Endothelial cell (in vitro differentiated cells): ENCODE results near the gene MID1. TPM values are rescaled to one million over a fixed set of nuclear protein-coding genes. Genes with fewer than 3 reads are reported as not detected.
A peak's percentile ranks its signal among the peaks of the same experiment; 100 is the strongest.

Source experiments
- DNase-seq: peaks from one replicate; pipeline ENCODE4 v3.0.0; 2021; ENCODE audit warnings: low spot score
- H3K27ac Mint-ChIP-seq: one replicate; pipeline ENCODE4 v1.8.0; 2021; ENCODE audit warnings: mixed read lengths, inconsistent platforms; ENCODE audit not compliant: unreplicated experiment
- H3K27me3 Mint-ChIP-seq: one replicate; pipeline ENCODE4 v1.8.0; 2021; ENCODE audit warnings: mild to moderate bottlenecking, moderate library complexity, mixed read lengths, inconsistent platforms; ENCODE audit not compliant: unreplicated experiment
- H3K36me3 Mint-ChIP-seq: one replicate; pipeline ENCODE4 v1.8.0; 2021; ENCODE audit warnings: mild to moderate bottlenecking, low read depth, mixed read lengths, inconsistent platforms; ENCODE audit not compliant: unreplicated experiment
- H3K4me1 Mint-ChIP-seq: one replicate; pipeline ENCODE4 v1.8.0; 2021; ENCODE audit warnings: mild to moderate bottlenecking, mixed read lengths, inconsistent platforms; ENCODE audit not compliant: unreplicated experiment
- H3K4me3 Mint-ChIP-seq: one replicate; pipeline ENCODE4 v1.8.0; 2021; ENCODE audit warnings: mild to moderate bottlenecking, mixed read lengths, inconsistent platforms; ENCODE audit not compliant: unreplicated experiment
- H3K9me3 Mint-ChIP-seq: one replicate; pipeline ENCODE4 v1.8.0; 2021; ENCODE audit warnings: mixed read lengths, inconsistent platforms; ENCODE audit not compliant: unreplicated experiment
- total RNA-seq: library from RNA; stranded (reverse); fragmentation: NEBNext Ultra II Directional; extraction: Animal tissue kit (Norgen Biotek cat#: 25700); gene quantifications from one replicate; pipeline ENCODE4 v1.2.1, GENCODE V29; 2021; ENCODE audit not compliant: unreplicated experiment
- TF ChIP-seq, protein P1 (sequence below): fragments of 200-600 bp; sonication (generic); IDR thresholded peaks from one replicate; pipeline ENCODE4 v1.5.0; 2021; ENCODE audit warnings: antibody characterized with exemption; ENCODE audit not compliant: unreplicated experiment

MID1 gene
- total RNA-seq, 1 donor from 2014 or later = 61.8 TPM

DNA sequence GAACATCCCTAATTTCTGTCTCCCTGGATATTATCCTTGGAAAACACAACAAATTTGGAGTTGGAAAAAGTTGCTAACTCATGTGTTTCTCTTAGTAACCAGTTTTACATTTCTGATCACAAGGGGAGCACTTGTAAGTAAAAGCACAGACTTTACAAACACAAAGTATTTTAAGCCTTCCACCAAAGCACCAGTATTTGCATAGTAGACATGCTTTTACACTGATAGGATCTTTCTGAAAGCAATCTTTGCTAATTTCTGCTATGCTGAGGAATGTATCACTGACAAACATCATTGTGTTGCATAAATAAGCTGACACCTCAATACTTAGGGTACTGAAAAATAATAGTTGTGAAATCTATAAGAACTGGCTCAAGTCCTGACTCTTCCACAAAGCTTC lies 100.6 kb downstream of the MID1 start:
- no peak overlapping the region for H3K4me3 Mint-ChIP-seq
- DNase-seq = no peak
- no peaks in the 10 kb centered on the region for H3K9me3 Mint-ChIP-seq
- TF ChIP-seq, protein P1, sequence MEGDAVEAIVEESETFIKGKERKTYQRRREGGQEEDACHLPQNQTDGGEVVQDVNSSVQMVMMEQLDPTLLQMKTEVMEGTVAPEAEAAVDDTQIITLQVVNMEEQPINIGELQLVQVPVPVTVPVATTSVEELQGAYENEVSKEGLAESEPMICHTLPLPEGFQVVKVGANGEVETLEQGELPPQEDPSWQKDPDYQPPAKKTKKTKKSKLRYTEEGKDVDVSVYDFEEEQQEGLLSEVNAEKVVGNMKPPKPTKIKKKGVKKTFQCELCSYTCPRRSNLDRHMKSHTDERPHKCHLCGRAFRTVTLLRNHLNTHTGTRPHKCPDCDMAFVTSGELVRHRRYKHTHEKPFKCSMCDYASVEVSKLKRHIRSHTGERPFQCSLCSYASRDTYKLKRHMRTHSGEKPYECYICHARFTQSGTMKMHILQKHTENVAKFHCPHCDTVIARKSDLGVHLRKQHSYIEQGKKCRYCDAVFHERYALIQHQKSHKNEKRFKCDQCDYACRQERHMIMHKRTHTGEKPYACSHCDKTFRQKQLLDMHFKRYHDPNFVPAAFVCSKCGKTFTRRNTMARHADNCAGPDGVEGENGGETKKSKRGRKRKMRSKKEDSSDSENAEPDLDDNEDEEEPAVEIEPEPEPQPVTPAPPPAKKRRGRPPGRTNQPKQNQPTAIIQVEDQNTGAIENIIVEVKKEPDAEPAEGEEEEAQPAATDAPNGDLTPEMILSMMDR = no peak
- peaks cover 8% of the 10 kb centered on the region for H3K36me3 Mint-ChIP-seq
- no peak overlapping the region for H3K27ac Mint-ChIP-seq
- peaks cover 27% of the 10 kb centered on the region for H3K4me1 Mint-ChIP-seq
- H3K27me3 Mint-ChIP-seq = peaks cover 2% of the 10 kb centered on the region

DNA sequence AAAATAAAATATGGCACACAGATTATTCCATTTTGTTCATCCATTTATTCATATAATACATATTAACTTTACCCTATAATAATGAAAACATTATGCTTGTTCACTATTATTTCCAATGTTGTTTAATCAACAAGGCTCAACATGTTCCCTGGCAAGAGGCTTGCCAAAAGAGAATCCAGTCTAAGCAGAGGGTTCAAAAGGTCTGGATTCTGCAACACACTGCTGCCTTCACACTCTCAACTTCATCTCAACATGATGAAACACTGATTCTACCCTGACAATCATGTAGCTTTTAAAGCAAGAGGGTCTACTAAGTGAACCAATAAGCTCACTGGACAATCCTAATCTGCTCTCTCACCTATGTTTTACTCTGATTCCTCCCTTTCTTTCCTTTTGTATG lies 101.1 kb downstream of the MID1 start:
- H3K36me3 Mint-ChIP-seq = peaks cover 8% of the 10 kb centered on the region
- H3K27ac Mint-ChIP-seq = no peak overlapping the region
- TF ChIP-seq, protein P1 = no peak
- no peak for DNase-seq
- H3K9me3 Mint-ChIP-seq = no peaks in the 10 kb centered on the region
- H3K4me1 Mint-ChIP-seq = peaks cover 27% of the 10 kb centered on the region
- H3K4me3 Mint-ChIP-seq = no peak overlapping the region
- peaks cover 2% of the 10 kb centered on the region for H3K27me3 Mint-ChIP-seq

DNA sequence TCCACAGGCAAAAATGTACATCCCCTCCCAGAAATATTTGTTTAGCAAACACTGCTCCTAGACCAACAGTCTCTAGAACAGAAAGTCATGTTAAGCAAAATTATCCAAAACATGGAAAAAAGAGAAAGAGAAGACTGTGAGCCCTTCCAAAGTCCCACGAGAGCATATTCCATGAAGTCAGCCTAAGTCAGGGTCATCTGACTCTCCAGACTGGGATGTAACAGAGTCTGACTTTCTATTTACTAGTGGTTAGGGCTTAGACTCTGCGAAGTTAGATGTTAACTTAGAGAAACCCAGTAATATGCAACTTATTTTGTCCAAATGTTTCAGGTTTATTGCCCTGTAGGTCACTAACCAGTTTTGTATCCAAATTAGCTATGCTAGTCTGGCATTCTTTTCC lies 102.3 kb downstream of the MID1 start:
- Mint-ChIP-seq H3K36me3 (peaks cover 8% of the 10 kb centered on the region), H3K27me3 (peaks cover 2% of the 10 kb centered on the region), H3K27ac (peak overlapping the region; percentile 97), H3K4me3 (no peak overlapping the region), H3K9me3 (no peaks in the 10 kb centered on the region), H3K4me1 (peaks cover 27% of the 10 kb centered on the region)
- TF ChIP-seq, protein P1 = no peak
- DNase-seq = no peak

DNA sequence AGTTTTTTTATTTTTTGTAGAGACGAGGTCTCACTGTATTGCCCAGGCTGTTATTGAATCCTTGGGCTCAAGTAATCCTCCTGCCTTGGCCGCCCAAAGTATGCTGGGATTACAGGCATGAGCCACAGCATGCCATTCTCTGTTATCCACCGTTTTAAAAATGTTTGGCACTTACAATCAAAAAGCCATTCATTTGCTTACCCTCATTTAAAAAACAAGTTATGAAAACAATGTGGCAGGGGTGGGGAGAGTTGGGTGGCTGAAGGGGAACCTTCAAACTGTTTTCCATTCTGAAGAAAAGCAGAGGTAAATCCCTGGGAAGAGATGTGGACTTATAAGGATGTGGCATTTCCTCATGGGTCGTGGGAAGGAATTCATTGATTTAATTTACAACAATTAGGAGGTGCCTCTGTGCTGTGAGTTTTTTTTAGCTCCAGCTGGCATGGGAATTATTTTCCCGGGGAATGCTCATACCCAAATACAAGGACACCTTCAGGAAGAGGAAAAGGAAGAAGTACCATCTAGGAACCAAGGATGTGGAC lies 103.5 kb downstream of the MID1 start:
- peak overlapping the region; percentile 83 for H3K27ac Mint-ChIP-seq
- DNase-seq = no peak
- no peaks in the 10 kb centered on the region for H3K9me3 Mint-ChIP-seq
- H3K4me1 Mint-ChIP-seq = peaks cover 30% of the 10 kb centered on the region
- peaks cover 2% of the 10 kb centered on the region for H3K27me3 Mint-ChIP-seq
- H3K4me3 Mint-ChIP-seq = peak overlapping the region; percentile 37
- TF ChIP-seq, protein P1 = no peak
- peaks cover 8% of the 10 kb centered on the region for H3K36me3 Mint-ChIP-seq

DNA sequence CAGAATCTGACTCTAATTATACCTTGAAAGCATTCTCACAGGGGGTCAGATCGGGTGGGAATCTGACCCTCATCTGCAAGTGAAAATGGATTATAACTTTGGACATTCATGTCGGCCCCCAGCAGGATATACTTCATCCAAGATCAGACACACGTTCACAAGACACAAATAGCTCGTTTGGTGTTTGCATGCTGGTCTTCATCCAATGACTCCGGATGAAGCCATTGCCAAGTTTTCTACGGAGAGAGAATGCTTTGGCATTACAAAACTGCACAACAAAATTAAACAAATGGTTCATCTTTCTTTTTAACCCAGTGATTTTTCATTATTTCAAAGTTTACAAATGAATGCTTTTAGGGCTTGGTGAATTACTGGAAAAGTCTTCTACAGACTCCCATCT lies 105.5 kb downstream of the MID1 start:
- Mint-ChIP-seq H3K36me3 (peaks cover under 1% of the 10 kb centered on the region), H3K9me3 (no peaks in the 10 kb centered on the region), H3K27ac (no peak overlapping the region), H3K4me1 (peaks cover 29% of the 10 kb centered on the region), H3K4me3 (no peak overlapping the region), H3K27me3 (peaks cover 2% of the 10 kb centered on the region)
- no peak for DNase-seq
- TF ChIP-seq, protein P1 = no peak
